ENCODE results near the gene NOP58. TPM values are rescaled to one million over a fixed set of nuclear protein-coding genes. Genes with fewer than 3 reads are reported as not detected.

NOP58 gene
- total and polyA plus RNA-seq, 10 of the 15 experiments (the other 5 are each of a cell fraction or from before 2014, with no cell fraction given), result 131 to 327 (median 217) TPM

DNA sequence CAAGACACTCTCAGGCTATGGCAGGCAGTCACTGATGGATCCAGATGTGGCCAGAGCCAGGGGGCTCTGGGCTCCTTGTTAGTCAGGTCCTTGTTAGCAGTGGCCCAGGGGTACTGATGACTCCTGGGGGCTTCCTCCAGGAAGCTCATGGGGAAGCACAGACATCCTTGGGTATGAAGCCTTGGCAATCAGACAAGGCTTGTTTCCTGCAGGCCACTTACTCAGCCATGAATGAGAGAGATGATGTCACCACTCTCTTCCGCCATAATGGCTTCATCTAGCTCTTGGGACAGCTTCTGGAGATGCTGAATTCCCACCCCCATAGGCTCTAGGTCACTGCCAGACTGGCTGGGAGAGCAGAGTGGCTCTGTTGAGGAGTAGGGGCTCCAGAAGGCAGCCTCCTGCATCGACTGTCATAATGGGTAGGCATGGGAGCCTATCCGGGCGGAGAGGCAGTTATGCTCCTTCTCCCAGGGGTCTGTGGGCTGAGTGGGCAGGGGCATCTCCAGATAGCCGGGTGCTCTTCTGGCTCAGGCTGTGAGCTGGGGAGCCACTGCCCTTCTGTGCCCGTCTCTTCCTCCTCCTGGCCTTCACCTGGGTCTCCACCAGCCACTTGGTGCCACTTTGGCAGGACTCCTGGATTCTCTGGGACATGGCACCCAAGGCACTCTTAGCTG, 70.4 kb downstream of the NOP58 start:
- H3K79me2 ChIP-seq (ENCODE audit: control insufficient read depth, insufficient read depth, low read length), result no peaks in the 10 kb centered on the region
- DNase-seq (ENCODE audit: low read depth, low spot score), result no peak
- ChIA-PET SMC1A (ENCODE audit: uncharacterized antibody, unreplicated experiment) (no interaction called here), POLR2A (interaction anchor here (0.5 kb wide), 2 partner anchors 18 to 61 kb away, joined by 3 read pairs; no protein-coding TSS in a partner anchor), CTCF (no interaction called here), RAD21 (ENCODE audit: unreplicated experiment) (no interaction called here)
- no peaks in the 10 kb centered on the region for H3K4me1 ChIP-seq (ENCODE audit: control insufficient read depth, insufficient read depth, low read length)
- H2AFZ ChIP-seq (ENCODE audit: control insufficient read depth, low read depth, low read length), result no peak overlapping the region
- no peaks in the 10 kb centered on the region for H3K9me3 ChIP-seq (replicated peaks; ENCODE audit: control insufficient read depth, insufficient read depth, low read length)
- no peak overlapping the region for H3K27ac ChIP-seq (ENCODE audit: control insufficient read depth, insufficient read depth)
- no peaks in the 10 kb centered on the region for H3K27me3 ChIP-seq (replicated peaks in 1 of 2; ENCODE audit: control insufficient read depth in 2 of 2, insufficient read depth in 2 of 2, low read length in 1 of 2)
- no peak for FAIRE-seq
- intact Hi-C loops (cut with micrococcal nuclease; ENCODE audit: unreplicated experiment), result no loop called here
- WGBS (ENCODE audit: insufficient coverage, insufficient replicate concordance, low lambda C conversion rate, missing lambda C conversion rate), result 97% methylated on average over 6 of the region's 6 CpGs
- BruUV-seq (replicated peaks), result no TSS peak
- no peak overlapping the region for H3K9ac ChIP-seq (ENCODE audit: control insufficient read depth, insufficient read depth, low read length)
- no peaks in the 10 kb centered on the region for H3K36me3 ChIP-seq (ENCODE audit: control insufficient read depth in 2 of 2, insufficient read depth in 2 of 2, low read length in 1 of 2)
- no peak overlapping the region for H3K4me3 ChIP-seq
- in situ Hi-C loops (cut with MboI), result no loop called here
- TF ChIP-seq CBFB (IDR thresholded peaks at IDR 0.05; ENCODE audit: low read depth) (no peak), JUNB (IDR thresholded peaks at IDR 0.05) (no peak), MYB (IDR thresholded peaks at IDR 0.05; ENCODE audit: borderline replicate concordance, low read depth, low read length) (no peak), SUPT20H (IDR thresholded peaks at IDR 0.05; ENCODE audit: borderline replicate concordance, control insufficient read depth, low read depth, low read length) (no peak), IKZF2 (IDR thresholded peaks at IDR 0.05) (no peak)
- TF ChIP-seq, protein P1, sequence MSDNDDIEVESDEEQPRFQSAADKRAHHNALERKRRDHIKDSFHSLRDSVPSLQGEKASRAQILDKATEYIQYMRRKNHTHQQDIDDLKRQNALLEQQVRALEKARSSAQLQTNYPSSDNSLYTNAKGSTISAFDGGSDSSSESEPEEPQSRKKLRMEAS (IDR thresholded peaks at IDR 0.05; ENCODE audit: low read depth, low read length), result no peak
- TF ChIP-seq, protein P2, sequence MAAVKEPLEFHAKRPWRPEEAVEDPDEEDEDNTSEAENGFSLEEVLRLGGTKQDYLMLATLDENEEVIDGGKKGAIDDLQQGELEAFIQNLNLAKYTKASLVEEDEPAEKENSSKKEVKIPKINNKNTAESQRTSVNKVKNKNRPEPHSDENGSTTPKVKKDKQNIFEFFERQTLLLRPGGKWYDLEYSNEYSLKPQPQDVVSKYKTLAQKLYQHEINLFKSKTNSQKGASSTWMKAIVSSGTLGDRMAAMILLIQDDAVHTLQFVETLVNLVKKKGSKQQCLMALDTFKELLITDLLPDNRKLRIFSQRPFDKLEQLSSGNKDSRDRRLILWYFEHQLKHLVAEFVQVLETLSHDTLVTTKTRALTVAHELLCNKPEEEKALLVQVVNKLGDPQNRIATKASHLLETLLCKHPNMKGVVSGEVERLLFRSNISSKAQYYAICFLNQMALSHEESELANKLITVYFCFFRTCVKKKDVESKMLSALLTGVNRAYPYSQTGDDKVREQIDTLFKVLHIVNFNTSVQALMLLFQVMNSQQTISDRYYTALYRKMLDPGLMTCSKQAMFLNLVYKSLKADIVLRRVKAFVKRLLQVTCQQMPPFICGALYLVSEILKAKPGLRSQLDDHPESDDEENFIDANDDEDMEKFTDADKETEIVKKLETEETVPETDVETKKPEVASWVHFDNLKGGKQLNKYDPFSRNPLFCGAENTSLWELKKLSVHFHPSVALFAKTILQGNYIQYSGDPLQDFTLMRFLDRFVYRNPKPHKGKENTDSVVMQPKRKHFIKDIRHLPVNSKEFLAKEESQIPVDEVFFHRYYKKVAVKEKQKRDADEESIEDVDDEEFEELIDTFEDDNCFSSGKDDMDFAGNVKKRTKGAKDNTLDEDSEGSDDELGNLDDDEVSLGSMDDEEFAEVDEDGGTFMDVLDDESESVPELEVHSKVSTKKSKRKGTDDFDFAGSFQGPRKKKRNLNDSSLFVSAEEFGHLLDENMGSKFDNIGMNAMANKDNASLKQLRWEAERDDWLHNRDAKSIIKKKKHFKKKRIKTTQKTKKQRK (IDR thresholded peaks at IDR 0.05; ENCODE audit: low read depth, low read length), result no peak
- no peak overlapping the region for H3K4me2 ChIP-seq (ENCODE audit: control insufficient read depth, insufficient read depth)
- no peak for ATAC-seq
- no peaks in the 10 kb centered on the region; the same call in 1 of the 2 replicates for H4K20me1 ChIP-seq (ENCODE audit: control insufficient read depth, insufficient read depth)

All from GM12878 (cell line).